MM.1S (cell line): Measurements from ENCODE around the gene WSCD1.

Experiments
- EZH2 ChIP-seq: fragments of 300-600 bp; sonication (generic); optimal IDR thresholded peaks from 2 replicates; pipeline ENCODE3; 2017; ENCODE audit warnings: low read depth, mild to moderate bottlenecking, antibody characterized with exemption, low read length, mixed read lengths
- TF ChIP-seq, protein P1 (sequence below): fragments of 300-600 bp; sonication (generic); IDR thresholded peaks from 2 replicates; pipeline ENCODE4 v1.5.1; 2016; ENCODE audit warnings: antibody characterized with exemption, low read length, mixed read lengths

DNA sequence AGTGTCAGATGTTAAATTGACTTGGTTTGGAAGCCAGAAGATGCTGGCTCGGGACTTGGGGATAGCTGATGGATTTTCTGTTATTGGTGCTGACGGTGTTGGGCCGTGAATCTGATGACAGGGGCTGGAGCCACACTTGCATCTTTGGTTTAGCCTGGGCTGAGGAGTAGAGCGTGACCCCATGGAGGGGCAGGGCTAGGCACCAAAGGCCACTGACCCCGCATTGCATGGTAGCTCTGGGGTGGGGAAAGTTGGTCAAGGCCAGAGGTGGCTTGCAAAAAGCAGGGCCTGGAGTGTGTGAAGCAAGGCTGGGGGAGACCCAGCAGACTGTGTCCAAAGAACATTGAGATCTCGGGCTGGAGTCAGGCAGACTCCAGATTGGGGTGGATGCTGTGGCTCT lies 25.3 kb downstream of the WSCD1 start:
- TF ChIP-seq, protein P1, sequence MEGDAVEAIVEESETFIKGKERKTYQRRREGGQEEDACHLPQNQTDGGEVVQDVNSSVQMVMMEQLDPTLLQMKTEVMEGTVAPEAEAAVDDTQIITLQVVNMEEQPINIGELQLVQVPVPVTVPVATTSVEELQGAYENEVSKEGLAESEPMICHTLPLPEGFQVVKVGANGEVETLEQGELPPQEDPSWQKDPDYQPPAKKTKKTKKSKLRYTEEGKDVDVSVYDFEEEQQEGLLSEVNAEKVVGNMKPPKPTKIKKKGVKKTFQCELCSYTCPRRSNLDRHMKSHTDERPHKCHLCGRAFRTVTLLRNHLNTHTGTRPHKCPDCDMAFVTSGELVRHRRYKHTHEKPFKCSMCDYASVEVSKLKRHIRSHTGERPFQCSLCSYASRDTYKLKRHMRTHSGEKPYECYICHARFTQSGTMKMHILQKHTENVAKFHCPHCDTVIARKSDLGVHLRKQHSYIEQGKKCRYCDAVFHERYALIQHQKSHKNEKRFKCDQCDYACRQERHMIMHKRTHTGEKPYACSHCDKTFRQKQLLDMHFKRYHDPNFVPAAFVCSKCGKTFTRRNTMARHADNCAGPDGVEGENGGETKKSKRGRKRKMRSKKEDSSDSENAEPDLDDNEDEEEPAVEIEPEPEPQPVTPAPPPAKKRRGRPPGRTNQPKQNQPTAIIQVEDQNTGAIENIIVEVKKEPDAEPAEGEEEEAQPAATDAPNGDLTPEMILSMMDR, result no peak
- TF ChIP-seq EZH2, result no peak
